T-helper 22 cell (primary cell): ENCODE data around the gene TMEM134.
A peak's percentile ranks its signal among the peaks of the same experiment; 100 is the strongest.
"Not testable (repeated sequence)": the region's sequence is repeated elsewhere in the genome, so short reads cannot be mapped to it uniquely, and the experiment has no call there.

ENCODE experiments used
- DNase-seq: peaks from one replicate; pipeline ENCODE4 v3.0.0-alpha.2; 2020; ENCODE audit warnings: low read depth

TMEM134 gene

DNA sequence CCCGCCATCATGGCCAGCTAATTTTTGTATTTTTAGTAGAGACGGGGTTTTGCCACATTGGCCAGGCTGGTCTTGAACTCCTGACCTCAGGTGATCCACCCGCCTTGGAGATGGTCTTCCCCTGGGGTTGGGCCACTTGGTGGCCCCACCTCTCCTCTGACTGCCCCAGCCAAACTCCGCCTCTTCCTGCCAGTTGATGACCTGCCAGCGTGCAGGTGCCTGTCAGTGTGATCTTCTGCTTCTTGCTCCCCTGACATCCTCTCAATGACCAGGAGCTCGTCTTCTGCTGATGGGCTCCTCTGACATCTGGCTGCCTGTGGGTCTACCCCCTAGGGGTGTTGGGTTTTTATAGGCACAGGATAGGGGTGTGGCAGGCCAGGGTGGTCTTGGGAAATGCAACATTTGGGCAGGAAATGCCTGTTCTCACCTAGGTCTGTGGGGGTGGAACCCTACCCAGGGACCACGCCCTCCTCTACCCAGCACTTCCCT lies 16.9 kb upstream of the TMEM134 start:
- not testable (repeated sequence) for DNase-seq

DNA sequence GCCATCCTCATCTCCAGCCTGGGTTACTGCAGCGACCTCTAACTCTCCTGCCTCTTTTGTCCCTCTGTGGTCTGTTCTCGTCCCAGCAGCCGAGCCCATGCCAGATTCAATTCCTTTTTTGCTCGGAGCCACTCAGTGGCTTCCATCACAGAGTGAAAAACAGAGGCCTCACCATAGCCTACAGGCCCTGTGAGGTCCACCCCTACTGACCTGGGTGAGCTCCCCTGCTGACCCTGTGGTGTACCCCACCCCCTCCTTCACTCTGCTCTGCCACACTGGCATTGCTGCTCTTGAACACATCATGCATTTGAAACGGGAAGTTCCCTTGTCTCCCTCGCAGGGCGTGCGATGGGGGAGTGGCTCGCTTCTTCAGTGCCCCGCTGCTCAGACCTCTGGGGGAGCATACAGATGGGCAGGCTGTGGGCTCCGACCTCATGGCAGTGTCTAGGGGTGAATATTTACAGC lies 15.8 kb upstream of the TMEM134 start:
- peak; percentile 47 for DNase-seq

DNA sequence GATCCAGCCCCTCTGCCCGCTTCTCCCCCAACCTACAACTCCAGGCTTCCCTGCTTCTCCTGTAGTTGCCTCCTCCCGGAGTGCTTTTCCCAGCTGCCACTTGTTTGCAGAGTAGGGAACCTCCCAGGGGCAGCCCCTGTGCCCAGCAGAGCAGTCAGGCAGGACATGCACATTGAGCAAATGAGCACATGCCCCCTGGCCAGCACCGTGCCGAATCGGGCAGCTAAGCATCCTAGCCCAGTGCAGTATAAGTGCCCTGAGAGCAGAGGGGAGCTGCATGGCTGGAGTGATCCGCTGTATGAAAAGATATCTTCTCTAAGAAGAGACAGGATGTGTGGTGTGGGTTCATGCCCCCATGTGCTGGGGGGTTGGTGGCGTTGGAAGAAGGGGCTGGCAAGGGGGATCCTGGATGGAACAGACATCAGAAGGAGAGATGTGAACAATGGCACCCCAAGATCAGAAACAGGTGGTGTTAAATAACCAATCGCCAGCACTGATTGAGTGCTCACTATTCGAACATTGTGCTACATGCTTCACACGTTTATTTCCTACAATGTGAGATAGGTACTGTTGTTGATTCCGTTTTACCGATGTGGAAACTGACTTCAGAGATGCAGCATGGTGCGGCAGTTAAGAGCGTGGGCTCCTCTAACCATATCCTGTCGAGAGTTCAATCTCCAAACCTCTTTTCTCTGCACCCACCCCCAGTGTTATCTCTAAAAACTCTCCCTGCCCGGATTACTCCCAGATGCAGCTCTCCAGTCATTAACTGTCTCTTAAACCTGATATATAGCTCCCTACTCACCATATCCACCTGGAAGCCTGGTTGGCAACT lies 15.0 kb upstream of the TMEM134 start:
- DNase-seq, result peak; percentile 25

DNA sequence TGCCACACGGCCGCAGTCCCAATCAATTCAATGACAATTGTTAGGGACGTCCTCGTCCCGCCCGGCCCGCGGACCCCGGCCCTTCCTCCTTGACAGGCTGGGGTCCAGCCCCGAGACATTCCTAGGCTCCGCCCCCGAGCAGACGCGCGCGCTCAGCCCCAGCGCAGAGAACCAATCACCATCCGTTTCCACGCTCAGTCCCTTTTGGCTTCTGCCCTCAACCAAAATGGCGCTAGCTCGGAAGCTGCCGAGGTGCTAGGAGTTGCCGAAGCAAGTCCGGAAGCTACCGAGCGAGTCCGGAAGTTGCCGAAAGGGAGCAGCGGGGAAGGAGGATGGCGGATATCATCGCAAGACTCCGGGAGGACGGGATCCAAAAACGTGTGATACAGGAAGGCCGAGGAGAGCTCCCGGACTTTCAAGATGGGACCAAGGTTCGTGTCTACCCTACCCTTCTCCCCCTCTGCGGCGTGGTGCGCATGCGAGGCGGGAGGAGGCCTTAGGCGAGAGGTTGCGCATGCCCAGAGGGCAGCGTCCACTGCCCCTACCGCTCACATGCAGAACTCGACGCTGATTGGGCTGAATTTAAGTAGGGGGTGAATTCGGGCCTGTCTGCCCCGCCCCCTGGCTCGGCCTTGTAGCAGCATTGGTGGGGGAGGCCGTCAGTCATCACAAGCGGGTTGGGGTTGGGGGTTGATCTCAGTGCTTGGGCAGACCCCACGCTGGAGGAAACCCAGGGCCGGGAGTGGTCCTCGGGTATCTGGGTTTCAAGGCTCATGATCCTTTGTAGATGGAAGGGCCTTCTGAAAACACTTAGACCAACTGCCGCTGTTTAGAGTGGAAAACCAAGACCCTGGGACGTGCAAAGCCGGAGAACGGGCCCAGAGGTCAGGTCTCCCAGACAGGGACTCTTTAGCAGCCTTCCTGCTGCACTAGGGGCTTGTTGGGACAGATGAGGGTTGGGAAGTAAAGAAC lies 14.1 kb upstream of the TMEM134 start, which contains the start of gene AIP:
Gene AIP, plus strand, starts transcription at position 200 of the 972 bp plus-strand sequence. Its CDS starts 133 bp downstream, at position 333.
- DNase-seq, result peak; percentile 95

DNA sequence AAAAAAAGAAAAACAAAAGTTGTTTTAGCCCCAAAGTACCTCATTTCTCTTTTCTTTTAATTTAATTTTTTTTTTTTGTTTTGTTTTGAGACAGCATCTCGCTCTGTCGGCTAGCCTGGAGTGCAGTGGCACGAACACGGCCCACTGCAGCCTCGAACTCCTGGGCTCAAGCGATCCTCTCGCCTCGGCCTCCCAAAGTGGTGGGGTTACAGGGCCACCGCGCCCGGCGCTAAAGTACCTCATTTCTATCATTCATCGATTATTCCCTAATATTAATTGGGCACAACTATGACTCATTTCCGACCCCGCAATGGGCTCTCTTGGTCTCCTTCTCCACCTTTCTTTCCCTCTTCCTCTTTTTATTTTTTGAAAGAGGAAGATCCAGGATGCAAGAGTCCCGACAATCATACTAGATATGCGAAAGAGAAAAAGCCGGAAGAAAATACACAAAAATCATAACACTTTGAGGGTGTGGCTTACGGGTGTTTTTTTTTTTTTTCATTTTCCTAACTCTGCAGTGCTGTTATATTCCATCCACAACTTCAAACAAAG lies 13.3 kb upstream of the TMEM134 start:
- DNase-seq, result no peak

DNA sequence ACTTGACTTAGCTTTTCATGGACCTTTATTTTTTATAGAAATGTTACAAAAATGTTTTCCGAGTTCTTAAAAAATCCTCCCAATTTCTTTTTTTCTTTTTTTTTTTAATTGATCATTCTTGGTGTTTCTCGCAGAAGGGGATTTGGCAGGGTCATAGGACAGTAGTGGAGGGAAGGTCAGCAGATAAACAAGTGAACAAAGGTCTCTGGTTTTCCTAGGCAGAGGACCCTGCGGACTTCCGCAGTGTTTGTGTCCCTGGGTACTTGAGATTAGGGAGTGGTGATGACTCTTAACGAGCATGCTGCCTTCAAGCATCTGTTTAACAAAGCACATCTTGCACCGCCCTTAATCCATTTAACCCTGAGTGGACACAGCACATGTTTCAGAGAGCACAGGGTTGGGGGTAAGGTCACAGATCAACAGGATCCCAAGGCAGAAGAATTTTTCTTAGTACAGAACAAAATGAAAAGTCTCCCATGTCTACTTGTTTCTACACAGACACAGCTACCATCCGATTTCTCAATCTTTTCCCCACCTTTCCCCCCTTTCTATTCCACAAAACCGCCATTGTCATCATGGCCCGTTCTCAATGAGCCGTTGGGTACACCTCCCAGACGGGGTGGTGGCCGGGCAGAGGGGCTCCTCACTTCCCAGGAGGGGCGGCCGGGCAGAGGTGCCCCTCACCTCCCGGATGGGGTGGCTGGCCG lies 8.4 kb upstream of the TMEM134 start:
- not testable (repeated sequence) for DNase-seq

DNA sequence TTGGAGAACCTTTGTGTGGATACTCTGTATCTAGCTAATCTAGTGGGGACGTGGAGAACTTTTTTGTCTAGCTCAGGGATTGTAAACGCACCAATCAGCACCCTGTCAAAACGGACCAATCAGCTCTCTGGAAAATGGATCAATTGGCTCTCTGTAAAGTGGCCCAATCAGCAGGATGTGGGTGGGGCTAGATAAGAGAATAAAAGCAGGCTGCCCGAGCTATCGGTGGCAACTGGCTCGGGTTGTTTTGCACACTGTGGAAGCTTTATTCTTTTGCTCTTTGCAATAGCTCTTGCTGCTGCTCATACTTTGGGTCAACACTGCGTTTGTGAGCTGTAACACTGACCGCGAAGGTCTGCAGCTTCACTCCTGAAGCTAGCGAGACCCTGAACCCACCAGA lies 7.6 kb upstream of the TMEM134 start:
- DNase-seq, result not testable (repeated sequence)

DNA sequence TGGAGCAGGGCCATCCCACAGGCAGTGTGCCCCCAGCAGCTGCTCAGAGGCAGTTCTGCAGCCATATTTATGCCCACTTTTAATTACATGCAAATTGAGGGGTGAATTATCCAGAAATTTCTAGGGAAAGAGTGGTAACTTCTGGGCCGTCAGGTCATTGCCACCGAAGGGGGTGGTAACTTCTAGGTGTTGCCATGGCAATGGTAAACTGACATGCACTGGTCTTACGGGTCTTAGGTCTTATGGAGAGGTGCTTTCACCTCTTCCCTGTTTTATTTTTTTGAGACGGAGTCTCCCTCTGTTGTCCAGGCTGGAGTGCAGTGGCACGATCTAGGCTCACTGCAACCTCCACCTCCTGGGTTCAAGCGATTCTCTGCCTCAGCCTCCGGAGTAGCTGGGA lies 3.8 kb upstream of the TMEM134 start:
- no peak for DNase-seq

DNA sequence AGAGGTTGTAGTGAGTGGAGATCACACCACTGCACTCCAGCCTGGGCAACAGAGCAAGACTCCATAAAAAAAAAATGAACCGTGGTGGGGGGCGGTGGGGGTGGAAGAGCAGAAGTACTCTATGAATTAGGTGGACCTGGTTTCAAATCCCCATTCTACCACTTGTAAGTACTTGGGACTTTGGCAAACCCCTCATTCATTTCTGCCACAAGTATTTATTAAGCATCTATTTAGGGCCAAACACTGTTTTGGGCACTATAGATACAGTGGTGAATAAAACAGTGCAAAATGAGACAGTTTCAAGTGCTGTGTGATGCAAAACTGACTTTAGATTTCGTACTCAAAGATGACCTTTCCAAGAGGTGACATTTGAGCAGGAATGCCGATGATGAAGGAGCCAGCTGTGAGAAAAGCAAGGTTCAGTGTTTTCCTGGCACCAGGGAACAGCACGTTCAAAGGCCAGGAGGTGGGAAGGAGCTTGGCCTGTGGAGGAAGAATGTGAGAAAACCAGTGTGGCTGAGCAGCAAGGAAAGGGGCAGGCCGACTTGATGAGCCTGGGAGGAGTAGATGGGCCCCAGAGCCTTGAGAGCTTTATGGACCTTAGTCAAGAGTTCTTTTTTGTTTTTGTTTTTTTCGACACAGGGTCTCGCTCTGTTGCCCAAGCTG lies 1.4 kb upstream of the TMEM134 start:
- no peak for DNase-seq

DNA sequence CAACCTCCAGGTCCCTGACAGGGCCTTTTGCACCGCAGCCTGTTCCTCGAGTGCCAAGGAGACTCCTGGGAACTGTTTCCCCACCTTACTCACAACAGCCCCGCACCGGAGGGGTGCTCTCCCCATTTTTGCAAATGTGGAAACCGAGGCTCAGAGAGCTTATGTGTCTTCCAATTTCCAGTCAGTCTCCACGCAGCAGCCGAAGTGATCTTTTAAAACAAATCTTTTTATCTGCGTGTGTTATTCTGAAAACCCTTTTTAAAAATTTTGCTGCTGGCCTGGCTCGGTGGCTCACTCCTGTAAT lies 409 bp upstream of the TMEM134 start:
- DNase-seq, result no peak

DNA sequence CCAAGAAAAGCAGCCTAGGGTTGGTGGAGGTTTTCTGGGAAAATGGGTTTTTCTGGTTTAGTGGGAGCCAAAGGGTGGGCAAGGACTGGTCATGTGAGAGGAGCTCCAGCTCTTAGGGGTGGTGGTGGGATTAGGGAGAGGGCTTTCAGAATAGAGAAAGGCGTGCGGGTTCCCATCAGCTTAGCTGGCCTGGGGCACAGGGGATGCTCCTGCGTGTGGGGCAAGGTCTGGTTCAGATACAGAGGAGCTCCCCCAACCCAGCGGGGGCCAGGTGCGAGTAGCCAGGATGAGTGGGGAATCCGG lies 644 bp downstream of the TMEM134 start:
- no peak for DNase-seq

DNA sequence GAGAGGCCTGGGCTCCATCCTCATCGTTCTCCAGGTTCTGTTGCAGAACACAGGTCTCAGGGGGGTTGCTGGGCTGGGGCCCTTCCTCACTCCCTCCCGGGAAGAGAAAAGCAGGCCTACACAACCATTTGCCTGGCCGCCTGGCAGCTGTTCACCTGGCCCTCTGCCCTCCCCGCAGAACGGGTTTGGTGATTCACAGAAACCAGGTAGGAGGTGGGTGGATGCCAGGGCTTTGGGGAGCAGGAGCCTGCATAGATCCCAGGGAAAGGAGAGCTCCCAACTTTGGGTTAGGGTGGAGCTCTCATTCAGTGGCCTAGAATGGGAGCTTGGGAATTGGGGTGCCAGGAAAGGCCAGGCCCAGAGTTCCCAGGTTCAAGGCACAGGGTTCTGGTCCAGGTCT lies 995 bp downstream of the TMEM134 start:
- DNase-seq, result no peak

DNA sequence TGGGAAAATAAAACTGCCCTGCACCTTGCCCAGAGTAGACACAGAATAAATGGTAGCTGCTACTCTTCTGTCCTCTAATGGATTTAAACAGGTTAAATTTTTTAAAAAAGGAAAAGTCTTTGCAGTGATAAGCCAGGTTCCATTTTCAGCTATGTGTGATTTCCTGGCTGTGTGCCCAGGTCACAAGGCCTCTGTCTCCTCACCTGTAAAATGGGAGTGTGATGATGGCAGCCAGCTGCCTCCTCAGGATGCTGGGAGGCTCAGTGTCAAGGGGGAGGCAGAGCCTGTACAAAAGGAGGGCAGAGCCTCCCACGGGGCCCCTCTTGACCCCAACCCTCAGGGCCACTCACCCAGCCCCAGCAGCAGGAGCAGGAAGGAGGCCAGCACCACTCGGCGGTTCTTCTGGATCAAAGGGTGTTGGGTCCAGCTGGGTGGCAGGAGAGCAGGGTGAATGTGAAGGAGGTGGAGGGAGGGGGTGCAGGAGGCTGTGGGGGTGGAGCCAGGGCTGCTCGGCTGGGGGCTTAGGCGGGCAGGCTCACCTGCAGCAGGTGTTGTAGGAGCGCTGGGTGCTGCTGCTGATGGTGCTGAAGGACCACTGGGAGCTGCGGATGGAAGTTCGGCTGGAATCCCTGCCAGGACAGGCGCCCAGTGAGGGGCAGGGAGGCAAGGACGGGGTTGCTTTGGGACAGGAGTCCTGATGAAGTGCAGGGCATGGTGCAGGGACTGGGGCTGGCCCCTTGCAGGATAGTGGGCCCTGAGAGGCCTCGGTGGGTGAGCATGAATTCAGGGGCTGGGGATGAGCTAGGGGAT lies 1.9 kb downstream of the TMEM134 start:
- no peak for DNase-seq

DNA sequence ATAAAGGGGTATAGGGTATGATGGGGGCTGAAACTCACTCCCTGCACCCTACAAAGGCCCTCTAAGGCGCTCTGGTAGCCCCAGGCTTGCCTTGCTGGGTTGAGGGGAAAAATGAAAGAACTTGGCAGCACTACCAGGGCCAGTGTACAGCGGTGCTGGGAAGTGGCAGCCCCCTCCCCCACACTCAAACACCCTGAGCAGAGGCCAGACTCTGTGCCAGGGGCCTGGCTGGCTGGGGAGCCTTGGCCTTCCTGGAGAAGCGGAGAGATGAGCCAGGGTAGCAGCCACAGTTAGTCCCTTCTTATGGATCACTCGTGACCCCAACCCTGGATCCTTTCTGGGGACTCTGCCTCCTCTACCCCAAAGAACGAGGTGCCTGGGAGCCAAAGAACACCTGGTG lies 2.7 kb downstream of the TMEM134 start:
- no peak for DNase-seq

DNA sequence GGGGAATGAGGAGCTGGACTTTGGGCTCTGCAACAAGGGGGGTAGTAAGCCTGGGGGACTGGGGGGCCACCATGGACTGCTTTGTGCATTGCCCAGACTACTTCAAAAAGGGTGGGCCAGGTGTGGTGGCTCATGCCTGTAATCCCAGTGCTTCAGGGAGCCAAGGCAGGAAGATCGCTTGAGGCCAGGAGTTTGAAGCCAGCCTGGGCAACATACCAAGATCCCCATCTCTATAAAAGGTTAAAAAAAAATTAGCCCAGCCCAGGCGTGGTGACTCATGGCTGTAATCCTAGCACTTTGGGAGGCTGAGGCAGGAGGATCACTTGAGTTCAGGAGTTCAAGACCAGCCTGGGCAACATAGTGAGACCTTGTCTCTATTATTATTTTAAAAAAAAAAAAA lies 3.5 kb downstream of the TMEM134 start:
- DNase-seq, result not testable (repeated sequence)

DNA sequence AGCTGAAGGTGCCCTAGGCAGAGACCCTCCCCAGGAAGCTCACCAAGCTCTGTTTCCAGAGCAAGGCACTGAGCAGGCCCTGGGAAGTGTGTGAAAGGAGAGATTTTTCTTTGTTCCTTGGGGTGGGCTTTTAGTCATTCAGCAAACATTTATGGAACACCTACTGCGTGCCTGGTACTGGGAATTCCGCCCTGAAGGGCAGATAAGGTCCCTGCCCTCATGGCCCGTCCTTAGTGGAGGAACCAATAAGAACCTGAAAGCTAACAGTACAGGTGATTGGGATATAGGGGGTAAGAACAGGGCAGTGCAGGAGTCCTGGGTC lies 3.9 kb downstream of the TMEM134 start:
- DNase-seq, result no peak

DNA sequence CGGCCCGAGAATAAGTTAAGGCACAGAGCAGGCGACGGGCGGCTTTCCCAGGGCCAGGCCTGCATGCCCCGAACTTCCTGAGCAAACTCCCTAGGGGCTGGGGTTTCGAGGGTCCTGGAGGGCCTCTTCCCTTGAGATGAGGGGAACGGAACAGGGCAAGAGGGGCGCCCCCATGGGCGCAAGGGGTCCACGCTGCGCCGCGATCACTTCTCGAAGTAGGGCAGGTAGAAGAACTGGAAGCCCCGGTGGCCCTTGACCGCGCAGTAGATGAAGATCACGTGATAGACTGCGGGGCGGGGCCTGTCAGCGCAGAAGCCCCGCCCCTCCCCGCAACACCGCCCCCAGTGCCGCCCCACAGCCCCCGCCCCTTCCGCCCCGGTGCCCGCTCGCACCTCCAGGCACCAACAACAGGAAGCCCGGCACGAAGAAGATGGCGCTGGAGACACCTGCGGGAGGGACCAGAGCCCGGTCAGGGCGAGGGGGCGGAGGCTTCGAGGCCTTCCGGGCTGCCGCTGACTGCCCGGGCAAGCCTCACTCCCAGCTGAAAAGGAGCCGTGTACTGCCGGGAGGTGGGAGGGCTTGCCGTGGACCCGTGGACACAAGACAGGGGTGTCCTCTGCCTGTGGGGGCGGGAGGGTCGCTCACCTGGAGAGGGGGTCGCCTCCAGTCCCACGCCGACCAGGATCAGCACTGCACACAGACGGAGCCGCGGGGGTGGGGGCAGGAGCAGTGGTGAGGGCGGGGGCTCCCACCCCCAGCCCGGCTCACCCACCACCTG lies 4.5 kb downstream of the TMEM134 start:
- peak; percentile 91 for DNase-seq

DNA sequence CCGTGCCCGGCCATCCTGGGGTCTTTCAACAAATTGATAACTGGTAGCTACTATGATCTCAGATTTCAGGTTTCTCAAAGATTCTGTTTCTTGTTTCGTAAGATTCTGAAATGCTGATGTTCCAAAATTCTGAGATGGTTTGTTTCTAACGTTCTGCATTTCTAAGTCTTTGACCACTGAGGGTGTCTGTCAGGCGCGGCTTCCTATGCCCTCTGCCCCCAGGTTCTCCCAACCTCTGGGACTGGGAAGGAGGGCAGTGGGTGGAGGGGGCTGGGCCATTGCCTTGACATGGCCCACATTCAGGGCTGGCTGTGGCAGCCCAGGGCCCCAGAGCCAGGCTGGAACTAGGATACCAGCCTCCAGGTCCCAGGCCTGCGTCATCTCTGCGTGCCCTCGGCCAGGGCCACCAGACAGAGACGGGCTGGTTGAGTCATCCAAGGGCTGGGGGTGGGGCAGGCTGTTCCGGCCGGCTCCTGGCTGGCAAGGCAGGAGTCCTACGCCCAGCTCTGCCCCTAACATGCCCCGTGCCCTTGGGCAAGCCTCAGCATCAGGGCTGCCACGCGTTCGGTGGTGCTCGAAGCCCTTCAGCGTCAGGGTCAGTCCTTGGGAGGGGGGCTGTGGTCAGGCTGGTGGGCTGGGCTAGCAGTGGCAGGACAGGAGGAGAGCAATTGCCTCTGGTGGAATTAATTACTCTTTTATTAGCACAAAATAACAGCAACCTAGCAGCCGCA lies 5.2 kb downstream of the TMEM134 start:
- DNase-seq, result no peak

DNA sequence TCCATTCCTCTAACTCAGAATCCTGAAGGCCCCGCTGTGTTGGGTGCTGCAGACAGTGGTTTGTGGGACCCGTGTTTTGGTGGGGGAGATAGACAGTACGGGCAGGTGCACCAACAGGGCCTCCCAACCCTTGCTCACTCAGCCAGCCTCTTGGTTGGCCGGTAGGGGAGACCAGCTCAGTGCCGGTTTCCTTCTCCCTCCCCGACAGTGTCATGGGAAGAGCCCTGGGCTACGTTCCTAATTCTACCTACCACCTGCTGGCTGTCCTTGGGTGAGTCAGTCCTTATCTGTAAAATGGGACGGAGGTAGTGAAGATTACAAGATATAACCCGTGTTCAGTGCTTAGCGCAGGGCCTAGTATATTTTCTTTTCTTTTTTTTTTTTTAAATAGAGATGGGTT lies 5.9 kb downstream of the TMEM134 start:
- no peak for DNase-seq
